HL-60/S4 treated with phorbol 12-myristate 13-acetate at 8.2 ng/mL for 4 days and 3 days (cell line): ENCODE results near the gene PIK3C2B.
"Not testable (repeated sequence)": the region's sequence is repeated elsewhere in the genome, so short reads cannot be mapped to it uniquely, and the experiment has no call there.

Source experiments
- in situ Hi-C: fragments of 300-500 bp; cut with MboI; formaldehyde crosslinking; loops from 2 replicates; pipeline ENCODE4 v1.15.0; 2022; ENCODE audit warnings: low sequenced_read_pairs

PIK3C2B gene

GRCh38 chr1:204509186-204509635, 14.6 kb upstream of the PIK3C2B start:
- in situ Hi-C loops, result no loop called here

- in situ Hi-C loops, result no loop called here
These were observed 12.9 kb upstream of the PIK3C2B start for GRCh38 chr1:204507317-204508105.

- in situ Hi-C loops, result no loop called here
These were observed 12.3 kb upstream of the PIK3C2B start for GRCh38 chr1:204506969-204507316.

GRCh38 chr1:204506201-204506968, 11.8 kb upstream of the PIK3C2B start:
- in situ Hi-C loops, result no loop called here

- in situ Hi-C loops, result no loop called here
These were observed 11.1 kb upstream of the PIK3C2B start for GRCh38 chr1:204505674-204506200.

- in situ Hi-C loops, result loop anchor here (5.0 kb wide), 1 partner anchor 57 kb away; no protein-coding TSS in a partner anchor
These were observed 9.4 kb upstream of the PIK3C2B start for GRCh38 chr1:204503913-204504519.

- in situ Hi-C loops, result loop anchor here (5.0 kb wide), 1 partner anchor 56 kb away; no protein-coding TSS in a partner anchor
These were observed 8.7 kb upstream of the PIK3C2B start for GRCh38 chr1:204503122-204503912.

- in situ Hi-C loops, result loop anchor here (5.0 kb wide), 1 partner anchor 55 kb away; no protein-coding TSS in a partner anchor
These were observed 7.6 kb upstream of the PIK3C2B start for GRCh38 chr1:204502241-204502640.

GRCh38 chr1:204499511-204500468, 5.2 kb upstream of the PIK3C2B start:
- in situ Hi-C loops, result loop anchor here (5.0 kb wide), 1 partner anchor 52 kb away; no protein-coding TSS in a partner anchor

- in situ Hi-C loops, result no loop called here
These were observed 4.4 kb upstream of the PIK3C2B start for GRCh38 chr1:204498981-204499380.

GRCh38 chr1:204495777-204496176, 1.2 kb upstream of the PIK3C2B start:
- in situ Hi-C loops, result no loop called here

- in situ Hi-C loops, result no loop called here
These were observed 611 bp upstream of the PIK3C2B start for GRCh38 chr1:204495078-204495753.

- in situ Hi-C loops, result no loop called here
These were observed 673 bp downstream of the PIK3C2B start for GRCh38 chr1:204493984-204494280.

- in situ Hi-C loops, result no loop called here
These were observed 1.2 kb downstream of the PIK3C2B start for GRCh38 chr1:204493145-204493983.

- in situ Hi-C loops, result no loop called here
These were observed 3.0 kb downstream of the PIK3C2B start for GRCh38 chr1:204491655-204492054.

- in situ Hi-C loops, result no loop called here
These were observed 7.4 kb downstream of the PIK3C2B start for GRCh38 chr1:204487256-204487615.

- in situ Hi-C loops, result not testable (repeated sequence)
These were observed 7.9 kb downstream of the PIK3C2B start for GRCh38 chr1:204486513-204487255.
